Non-pigmented ciliary epithelial cell (primary cell): Measurements from ENCODE around the gene MBD5.

Source experiments
- DNase-seq: peaks from one replicate; pipeline ENCODE4 v3.0.0-alpha.2; 2010; ENCODE audit warnings: low read depth

The MBD5 gene

DNA sequence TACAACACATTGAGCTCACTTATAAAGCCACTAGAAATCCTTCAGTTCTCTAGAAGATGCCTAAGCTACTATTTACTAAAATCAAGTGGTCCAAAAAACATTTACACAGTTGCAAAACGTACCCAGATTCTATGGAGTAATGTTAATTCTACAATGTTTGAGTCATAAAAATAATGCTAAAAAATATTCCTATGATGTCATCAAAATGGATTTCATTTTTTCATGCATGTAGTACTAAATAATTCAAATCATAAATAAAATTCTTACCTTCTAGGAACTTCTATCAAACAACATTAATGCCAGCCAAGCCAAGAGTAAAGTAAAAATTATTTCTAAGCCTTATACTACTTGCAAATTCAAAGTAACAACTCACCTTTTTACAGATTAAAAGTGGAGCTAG, 454.7 kb downstream of the MBD5 start:
- no peak for DNase-seq

DNA sequence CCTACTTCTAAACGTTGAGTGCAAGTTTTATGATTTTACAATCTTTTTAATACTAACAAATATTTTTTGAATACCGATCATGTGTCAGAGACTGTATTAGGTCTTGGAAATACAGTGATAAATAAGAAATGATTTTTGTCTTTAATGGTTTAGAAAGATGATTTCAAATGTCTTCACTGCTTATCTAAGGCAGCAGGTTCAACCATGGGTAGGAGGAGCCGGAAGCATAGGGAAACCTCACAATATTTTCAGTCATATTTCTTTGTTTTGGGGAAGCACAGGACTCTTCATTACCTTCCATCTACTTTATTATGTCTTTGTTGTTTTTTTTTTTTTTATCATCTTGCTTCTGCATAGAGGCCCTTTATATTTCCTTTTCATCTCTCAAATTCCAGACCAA, 458.5 kb downstream of the MBD5 start:
- no peak for DNase-seq

DNA sequence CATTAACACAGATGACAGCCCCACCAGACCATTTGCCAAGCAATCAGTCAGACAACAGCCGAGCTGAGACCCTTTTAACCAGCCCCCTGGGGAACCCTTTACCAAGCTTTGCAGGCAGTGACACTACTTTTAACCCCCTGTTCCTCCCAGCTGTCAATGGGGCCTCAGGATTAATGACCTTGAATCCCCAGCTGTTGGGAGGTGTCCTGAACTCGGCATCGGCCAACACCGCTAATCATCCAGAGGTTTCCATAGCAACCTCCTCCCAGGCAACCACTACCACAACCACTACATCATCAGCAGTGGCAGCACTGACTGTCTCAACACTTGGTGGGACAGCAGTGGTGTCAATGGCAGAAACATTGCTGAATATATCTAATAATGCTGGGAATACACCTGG, 462.8 kb downstream of the MBD5 start:
- no peak for DNase-seq

DNA sequence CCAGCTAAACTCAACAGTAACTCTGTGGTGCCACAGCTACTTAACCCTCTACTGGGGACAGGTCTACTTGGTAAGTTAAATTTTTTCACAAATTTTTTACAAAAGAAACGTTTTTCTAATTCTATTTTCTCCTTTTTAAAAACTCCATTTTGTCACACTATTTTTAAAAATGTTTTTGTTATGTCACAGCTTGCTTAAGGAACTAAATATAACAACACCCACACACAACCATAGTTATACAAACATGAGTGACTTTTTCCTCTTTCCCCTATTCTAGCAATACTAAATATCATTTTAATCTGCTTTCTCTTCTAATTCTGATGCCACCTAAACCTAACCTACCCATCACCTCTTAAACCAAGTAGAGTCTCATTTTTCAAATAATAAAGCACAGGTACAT, 463.2 kb downstream of the MBD5 start:
- DNase-seq = no peak

DNA sequence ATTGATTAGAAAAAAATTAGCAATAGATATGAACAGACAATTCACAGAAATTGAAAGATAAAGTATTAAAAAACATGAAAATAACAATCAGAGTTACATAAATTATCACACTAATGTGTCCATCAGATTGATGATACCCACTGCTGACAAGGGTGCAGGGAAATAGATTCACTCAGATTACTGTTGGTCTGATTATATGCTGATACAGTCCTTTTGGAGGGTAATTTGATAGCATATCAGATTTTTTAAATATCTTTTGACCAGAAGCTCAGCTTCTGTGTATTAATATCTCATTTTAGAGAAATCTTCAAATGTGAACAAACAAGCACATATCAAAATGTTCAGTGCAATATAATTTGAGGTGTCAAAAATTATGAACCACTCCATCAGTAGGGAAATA, 465.8 kb downstream of the MBD5 start:
- no peak for DNase-seq

DNA sequence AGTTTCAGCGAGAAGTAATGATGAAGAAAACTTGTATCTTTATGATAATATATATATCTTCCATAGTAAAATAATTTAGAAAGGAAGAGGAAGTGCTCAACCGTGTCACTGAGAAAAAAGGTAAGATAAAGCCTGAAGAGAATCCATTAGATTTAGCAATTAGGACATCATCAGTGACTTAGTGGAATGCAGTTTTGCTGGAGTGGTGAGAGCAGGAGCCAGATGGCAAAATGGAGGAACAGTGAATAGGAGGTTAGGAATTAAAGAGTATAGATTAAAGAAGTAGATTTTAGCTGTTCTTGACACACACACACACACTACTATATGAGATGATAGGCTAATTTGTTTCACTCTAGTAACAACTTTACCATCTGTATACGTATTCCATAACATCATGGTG, 466.5 kb downstream of the MBD5 start:
- DNase-seq = no peak

DNA sequence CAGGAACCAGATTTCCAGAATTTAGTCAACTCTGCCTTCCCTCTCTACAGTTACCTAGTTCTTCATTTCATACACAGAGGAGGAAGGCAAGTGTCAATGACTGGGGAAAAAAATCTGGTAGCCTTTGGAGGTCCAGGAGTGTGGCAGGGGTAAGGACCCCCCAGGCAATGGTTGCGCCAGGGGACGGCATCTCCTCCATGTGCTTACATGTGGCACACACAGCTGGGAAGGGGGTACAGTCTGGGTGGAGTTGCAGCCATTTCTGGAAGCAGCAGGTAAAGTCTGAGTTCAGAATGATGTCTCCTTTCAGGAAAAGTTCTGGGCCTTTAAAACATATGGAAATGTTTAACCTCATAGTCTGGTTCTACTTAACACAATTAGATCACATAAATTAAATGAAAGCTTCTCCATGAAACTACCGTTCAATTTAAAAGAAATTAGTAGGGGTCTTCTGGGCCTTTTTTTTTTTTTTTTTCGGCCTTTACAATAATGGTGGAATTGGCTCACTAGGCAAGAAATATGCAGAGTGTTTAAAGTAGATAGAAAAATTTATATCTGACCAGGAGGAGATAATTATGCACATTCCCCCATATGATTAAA, 470.0 kb downstream of the MBD5 start:
- no peak for DNase-seq

DNA sequence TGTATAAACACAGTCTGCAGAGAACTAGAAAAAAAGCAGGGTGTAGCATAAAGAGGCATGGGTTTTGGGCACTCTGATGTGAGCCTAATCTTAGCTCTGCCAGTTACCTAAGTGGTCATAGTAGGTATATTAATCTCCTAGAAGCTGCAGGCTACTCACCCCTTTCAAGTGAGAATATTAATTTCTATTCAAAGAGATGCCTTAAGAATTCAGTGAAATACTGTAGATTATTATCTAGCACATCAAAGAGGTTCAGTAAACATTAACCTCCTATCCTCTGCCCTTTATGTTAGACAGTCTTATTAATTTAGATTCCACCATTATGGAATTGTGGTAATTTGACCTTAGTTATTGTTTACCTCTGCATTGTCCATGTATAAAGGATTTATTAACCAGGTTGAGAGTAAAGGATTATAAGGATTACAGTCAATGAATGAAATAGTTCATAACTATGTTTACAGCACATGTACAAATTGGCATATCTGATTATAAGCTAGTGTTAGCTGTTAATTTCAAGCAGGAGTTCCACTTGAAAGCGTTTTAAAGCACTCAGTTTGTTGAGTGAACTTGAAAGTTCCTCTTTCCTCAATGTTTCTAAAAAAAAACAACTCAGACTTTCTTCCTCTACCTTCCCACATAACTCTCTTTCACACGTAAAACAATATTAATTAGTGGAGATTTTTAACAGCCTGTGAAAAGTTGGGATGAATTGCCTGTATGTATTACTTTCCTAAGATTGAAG, 473.1 kb downstream of the MBD5 start:
- no peak for DNase-seq

DNA sequence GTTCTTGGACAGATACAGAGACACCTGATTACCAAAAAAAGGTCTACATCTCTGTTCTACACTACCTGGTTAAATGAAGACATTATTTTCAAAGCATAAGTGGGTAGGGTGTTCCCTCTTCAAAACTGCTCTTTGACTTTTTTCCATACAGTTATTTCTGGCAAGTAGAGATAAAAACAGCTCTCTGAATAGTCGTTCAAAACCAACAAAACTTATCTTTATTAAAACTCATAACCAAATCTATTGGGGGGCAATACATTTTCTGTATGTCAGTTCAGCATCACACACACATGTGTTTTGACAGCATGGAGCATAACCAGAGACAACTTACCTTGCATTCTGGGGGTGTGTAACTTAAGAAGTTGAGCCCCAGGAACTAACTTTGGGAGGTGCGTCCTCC, 474.7 kb downstream of the MBD5 start:
- DNase-seq = no peak

DNA sequence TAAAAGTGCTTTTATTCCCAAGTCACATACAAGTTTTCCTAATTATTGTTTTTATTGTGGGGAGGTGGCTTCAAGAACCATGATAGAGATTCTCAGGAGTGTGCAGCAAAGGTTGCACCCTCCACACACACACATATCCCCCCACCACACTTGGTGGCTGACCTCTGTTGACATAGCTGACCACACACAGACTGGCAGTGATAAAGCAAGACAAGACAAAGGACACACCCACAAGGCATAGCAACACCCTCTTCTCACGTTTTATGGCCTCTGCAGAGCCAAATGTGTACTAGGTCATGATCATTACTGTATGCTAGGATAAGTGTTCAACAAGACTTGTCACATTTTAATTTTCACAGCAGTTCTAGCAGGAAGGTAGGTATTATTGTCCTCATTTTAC, 480.7 kb downstream of the MBD5 start:
- no peak for DNase-seq

DNA sequence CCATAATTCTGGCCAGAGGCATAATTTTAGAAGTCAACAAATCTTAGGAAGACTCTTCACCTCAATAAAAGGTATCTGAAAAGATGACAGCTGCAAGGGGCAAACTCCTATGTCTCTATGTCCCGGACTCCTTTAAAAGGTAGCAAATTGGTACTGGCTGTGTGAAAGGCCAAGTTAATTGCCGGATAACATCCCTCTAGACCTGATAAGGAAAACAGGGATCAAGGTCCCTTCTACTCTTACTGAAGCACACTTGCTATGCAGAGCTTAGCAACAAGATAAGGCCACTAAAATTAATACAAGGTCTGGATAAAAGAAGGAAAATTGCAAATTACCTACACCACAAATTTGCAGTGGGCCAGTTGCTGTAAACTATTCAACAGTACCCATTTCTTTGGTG, 482.6 kb downstream of the MBD5 start:
- no peak for DNase-seq

DNA sequence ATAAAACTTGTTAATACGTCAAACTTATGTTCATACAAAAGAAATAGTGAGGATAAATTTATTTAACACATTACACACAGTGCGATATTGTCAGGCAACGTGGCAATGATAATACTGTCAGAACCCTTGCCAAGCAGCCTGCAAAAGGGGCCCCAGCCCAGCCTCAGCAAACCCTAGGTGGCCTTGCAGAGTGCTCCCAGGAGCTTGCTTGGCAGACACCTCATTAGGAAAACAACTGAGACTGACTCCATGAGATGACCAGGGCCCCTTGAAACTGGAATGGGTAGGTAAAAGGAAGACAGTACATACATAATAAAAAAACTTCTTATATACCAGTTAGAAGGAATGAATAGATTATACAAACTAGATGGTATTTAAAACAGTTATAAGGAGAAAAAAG, 487.1 kb downstream of the MBD5 start:
- no peak for DNase-seq

DNA sequence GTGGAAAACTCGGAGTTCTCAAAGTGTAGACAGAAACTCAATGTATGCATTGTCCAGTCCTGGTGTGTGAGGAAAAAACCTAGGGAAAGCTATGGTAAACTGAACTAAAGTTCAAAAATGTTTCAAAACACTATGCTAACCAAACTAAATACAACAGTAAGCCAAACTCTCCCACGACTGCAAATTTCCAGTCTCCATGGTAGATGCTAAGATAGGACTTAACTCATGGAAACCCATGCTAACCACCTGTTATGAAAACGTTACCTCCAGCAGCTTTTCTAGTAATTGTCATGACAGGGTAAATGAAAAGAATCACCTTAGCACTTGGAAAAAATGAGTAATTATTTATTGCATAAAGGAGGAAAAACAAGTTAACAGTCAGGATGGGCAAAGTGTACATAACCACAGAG, 488.0 kb downstream of the MBD5 start:
- DNase-seq = no peak

DNA sequence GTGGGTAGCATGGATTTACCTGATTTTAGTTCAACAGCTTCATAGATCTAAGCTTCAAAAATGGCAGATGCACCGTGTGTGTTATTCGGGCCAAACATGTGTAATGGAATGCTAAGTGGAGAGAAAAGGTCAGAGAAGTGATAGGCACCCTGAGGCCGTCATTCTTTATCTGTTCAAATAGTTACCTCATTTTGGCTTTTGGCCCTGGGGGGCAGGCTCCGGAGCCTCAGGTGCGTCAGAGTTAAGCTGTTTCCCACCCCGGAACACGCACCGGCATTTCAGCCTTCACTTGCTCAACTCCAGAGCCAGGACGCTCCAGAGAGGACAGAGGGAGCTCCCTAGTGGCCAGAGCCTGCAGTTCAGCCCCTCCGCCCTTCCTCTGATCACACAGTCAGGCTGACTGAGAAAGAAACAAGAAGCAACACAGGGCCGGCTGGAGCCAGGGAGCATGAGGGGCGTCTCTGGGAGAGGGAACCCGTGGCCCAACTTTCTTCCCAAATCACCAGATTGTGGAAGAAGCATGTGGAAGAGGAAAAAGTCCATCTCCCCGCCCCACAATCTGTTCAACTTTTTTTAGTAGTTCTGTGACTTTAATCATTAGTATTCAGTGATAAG, 488.5 kb downstream of the MBD5 start:
- peak; percentile 59 for DNase-seq

DNA sequence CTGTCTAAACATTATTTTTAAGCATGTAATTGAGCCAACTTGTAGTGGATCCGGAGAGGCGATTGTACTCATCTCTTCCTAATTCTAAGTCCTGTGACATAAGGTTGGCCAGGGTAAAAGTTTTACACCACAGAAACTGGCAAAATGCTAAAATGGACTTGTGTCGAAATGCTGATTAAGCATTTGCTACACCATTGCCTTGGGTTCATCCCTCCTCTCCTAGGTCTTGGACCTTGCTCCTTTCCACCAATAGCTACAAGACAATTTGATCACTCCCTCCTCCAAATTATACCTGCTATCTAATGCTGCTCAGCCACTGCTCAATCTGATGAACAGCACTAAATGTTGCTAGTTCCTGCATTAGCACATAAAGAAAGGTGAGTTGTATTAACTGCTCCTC, 491.0 kb downstream of the MBD5 start:
- no peak for DNase-seq

DNA sequence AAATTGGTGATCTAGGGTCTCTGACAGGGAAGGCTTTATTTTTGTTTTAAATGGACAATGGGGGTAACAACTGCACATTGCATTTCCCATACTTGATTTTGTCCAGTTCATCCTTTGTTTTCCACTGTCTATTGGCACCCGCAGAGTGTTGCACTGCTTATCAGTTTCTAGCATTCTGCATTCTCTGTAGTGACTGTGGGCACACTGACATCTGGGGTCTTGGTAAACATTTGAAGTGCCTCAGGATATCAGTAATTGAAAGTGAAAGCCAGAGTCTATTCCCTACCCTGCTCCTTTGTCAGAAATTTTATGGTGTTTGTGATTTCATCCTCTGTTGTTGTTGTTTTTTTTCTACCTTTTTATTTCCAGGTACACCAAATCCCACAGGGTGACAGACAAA, 491.6 kb downstream of the MBD5 start:
- no peak for DNase-seq

DNA sequence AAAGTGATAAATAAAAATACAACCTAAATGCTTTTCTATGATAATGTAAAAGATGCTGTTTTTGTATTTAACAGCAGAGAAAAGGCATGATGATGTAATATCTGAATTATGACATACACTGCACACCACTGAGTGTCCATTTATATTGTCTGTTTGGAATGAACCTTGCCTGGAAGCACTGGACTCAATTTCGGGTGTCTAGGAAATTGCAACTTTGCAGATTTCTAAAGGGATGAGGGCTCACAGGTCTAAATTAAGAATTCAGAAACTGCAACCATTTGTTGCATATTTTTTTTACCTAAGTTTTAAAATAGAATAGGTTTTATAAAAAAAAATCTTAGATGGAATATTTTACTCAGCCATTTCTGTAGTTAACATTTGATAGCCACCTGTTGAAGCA, 492.5 kb downstream of the MBD5 start:
- no peak for DNase-seq

DNA sequence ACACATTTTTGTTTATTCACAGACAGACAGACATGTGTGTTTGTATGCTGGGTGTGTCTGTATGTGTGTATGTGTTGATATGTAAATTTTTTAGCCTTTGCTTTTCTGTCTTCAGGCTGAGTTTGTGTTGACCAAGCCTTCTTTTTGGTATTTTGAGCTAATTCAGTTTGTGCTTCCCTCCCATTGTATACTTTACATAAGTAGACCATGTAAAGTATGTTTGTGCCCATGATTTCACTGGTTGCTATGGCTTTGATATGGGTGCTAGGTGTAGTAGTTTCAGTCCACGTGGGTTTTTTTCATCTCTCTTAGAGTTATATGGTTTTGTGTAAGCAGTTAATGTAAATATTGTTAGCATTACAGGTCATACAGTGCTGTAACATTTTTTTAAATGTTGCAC, 494.2 kb downstream of the MBD5 start:
- DNase-seq = no peak

DNA sequence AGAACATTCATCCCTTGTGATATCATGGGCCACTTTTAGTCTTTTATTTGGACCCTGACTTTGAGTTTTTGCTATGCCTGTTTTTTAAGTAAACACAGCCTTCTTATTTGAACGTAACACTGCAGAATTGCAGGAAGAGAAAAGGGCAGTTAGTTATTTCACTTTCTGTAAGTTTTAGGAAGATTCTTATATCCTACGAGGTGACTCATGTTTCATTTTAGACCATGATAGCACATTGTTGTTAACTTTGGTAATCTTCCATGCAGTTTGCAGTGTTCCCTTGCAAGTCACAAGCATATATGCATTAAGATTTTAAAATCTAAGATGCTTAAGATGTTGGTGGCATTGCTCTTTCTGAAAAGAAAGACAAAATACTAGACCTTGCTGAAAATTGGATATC, 495.1 kb downstream of the MBD5 start:
- DNase-seq = no peak

DNA sequence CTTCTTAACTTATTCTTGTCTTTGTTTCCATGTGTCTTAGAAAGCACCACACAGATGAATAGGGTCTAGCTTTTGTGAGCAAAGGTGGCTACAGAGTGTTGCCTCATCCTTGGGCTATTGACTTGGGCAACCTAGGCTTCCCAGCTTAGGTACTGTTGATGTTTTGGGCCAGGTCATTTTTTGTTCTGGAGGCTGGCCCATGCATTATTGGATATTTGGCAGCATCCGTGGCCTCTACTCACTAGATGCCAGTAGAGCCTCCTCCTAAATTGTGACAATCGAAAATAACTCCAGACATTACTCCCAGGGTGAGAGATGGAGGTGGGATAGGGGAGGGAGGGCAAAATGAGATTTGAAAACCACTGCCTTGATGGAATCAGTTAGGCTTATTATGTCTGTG, 496.4 kb downstream of the MBD5 start:
- DNase-seq = no peak

DNA sequence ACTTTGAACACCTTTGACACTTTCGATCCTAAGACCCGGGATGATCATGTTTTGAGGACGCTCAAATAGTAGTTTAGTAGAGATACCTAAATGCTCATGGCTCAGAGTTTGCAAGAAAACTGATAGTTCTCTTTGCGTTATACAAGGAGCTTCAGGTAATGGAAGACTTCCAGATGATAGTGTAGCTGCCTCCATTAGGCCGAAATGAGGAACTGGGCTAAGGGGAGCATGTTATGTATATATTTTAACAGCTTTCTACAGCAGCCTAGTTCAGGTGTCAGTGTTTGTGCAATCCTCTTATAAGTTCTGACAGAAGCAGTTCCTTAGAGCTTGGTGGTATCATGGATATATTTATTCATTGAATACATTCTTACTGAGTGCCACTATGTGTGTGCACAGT, 496.9 kb downstream of the MBD5 start:
- no peak for DNase-seq

DNA sequence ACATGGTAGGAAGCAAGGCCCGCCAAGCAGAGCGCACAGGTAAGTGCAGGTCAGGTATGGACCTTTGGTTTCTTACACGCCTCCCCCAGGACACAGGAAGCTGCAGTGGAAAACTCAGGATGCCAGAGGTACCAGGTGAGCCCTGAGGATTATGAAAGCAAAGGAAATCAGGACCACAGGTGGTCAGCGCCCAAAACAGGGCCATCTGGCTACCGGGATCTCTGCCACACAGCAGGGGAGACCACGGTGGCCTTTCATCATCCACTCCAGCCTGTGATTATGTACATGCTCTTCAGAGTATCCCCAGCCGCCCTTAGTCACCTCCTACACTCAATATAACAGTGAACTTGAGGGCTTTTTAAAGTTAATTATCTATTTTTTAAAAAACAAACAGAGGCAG, 498.1 kb downstream of the MBD5 start:
- DNase-seq = no peak

DNA sequence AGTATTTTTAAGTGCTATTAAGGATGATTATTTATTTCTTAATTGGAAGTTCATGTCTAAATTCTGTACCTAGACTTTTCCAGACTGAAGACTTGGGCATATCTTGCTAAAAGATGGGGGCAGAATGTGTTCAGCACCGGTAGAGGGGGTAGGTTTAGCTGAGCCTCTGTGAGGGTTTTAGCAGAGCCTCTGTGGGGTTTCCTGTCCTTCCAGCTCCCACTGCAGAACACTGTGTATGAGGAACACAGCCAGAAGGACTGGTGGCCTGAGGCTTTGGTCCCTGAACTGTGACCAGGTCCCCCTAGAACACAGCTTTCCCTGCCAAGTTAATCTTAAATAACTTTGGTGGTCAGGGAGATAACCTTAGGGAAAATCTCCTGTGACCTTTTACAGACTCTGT, 500.3 kb downstream of the MBD5 start:
- DNase-seq = no peak

DNA sequence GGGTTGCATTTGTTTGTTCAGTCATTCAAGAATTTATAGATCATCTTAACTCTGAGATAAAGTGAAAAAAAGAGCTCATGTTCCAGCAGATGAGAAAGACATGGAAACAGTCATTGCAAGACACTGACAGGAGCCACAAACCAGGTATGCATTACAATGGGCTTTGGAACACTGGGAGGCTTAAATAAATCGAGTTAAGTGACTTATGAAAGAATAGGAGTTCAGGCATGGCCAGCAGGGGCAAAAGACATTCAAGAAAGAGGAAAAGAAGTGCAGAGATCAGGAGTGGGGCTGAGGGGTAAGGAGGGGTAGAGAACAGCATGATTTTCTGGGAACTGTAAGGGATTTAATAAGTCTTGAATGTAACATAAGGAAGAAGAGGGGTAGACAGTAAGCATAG, 502.4 kb downstream of the MBD5 start:
- DNase-seq = no peak
